GM21447 (cell line): ENCODE measurements around the gene CALML3.

ENCODE experiments used
- ATAC-seq: cut with Tn5 transposase; IDR thresholded peaks from one replicate; pipeline ENCODE4 v1.9.1; 2021; ENCODE audit not compliant: unreplicated experiment

The CALML3 gene

DNA sequence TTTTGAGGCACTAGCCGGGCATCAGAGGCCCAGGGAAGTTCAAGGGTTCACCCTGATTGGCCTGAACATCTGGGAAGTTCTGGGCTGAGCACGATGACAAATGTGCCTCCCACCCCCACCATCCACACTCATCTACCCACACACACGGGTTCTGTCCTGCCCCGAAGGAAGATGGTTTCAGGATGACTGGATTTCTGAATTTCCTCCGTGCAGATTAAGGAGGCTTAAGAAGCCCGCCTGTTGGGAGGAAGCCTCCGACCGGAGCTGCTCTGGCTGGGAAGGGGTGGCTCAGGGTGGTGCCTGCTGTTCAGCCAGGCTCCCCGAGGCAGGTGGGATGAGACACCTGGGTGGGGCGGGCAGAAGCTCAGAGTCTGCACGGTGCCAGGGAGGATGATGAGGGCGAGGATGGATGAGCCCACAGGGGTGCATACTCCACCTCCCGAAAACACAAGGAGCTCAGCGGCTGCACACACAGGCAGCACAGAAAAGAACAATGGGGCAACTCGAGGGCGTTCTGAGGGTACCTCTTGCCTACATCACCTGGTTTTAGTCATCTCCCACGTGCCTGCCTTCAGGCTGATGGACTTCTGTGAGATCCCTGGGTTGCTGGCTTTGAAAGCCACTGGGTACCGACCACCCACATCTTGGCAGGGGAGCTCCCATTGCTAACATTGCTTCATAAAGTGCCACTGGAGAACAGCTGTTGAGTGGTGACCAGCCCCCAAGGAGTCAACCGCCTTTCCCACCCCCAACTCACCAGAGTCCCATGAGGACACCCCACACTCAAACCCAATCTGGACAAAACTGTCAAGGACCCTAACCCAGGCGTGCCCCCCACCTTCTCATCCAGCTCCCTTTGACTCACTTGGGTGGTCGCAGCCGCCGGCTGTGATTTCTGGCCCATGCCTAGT, 41.2 kb downstream of the CALML3 start:
- no peak for ATAC-seq

DNA sequence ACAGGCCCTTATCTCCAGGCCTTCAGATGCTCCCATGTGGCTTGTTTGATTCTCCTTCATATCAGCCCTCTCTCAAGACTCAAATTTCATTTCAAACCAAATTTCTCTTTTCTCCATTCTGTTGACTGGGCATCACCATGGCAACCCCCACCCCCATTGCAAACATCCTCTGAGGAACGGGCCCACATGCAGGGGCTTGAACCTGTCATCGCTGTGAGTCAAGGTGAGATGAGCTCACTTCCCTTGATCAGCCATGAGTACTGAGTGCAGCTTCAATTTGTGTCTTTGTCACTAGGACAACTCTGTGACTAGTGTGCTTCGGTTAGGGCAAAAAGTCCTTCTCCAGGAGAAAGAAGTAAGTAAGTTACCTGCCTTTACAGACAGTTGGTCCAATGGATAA, 41.9 kb downstream of the CALML3 start:
- ATAC-seq = no peak

DNA sequence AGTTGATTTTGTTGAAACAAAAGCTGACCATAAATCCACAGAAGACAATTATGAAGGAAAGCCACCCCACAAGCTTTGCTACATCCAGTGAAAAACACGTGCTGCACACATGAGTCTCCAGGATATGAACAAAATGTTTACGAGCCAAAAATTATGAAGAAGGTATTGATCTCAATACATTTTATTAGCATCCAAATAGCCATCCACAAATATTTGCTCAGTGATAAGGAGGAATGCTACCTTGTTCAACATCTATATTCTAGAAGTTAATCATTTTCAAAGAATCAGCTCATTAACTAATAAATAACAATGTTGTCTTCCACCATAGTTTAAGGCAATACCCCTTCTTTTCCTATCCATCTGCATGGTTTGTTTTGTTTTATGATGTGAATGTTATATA, 42.7 kb downstream of the CALML3 start:
- no peak for ATAC-seq

- ATAC-seq = no peak
Observed at GRCh38 chr10:5568984-5569383, 44.2 kb downstream of the CALML3 start.

- no peak for ATAC-seq
Observed at GRCh38 chr10:5569568-5569967, 44.8 kb downstream of the CALML3 start.

DNA sequence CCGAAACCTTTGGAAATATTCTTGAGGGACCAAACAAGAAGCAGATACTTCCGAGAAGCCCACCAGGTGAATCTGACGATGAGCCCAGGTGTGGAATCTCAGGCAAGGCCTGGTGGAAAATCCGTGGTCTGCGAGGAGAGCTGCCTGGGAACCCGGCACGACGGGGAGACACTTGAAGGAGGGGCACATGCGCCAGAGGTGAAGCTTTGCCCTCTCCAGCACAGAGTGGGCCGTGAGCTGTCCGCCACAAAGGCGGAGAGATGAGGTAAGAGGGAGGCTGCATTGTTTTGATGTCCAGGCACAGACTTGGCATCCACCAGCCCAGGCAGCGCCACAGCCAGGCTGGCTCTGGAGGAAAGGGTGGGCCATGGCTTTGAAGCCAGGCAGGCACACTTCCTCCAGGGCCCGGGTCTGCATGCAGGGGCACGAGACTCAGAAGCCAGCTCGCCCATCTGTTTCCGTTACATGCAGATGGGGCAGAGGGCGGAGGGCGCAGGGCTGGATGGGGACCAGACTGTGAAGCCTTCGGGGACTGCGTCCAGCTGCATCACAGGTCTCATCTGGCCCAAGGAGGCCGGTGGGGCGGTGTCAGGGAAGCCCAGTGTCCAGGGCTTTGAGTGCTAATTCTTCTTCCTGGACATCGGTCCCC, 45.4 kb downstream of the CALML3 start:
- ATAC-seq = no peak

GRCh38 chr10:5570979-5571810, 46.4 kb downstream of the CALML3 start:
- ATAC-seq = no peak

GRCh38 chr10:5571826-5572225, 47.1 kb downstream of the CALML3 start:
- ATAC-seq = no peak

DNA sequence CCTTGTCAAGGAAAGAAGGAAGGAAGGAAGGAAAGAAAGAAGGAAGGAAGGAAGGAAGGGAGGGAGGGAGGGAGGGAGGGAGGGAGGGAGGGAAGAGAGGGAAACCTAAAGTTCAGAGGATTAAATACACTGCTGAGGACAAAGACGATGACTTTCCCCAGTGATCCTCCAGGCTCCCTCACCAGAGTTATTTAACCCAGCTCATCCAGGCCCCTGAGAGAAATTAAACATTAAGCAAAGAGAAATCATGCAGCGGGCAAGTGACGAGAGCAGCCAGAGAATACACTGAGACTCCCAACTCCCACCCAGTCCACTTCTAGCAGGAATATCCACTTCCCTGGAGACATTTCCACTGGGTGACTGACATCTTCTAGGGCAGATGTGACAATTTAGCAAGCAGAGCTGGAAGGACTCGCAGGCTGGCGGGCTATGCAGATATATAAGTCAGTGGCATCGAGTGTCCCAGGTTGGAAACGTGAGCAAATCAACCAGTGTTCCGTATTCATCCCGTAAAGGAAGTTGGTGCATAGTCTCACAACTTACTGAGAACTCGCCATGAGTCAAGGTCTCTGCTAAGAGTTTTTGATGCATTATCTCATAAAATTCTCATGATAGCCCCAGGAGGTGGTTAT, 48.7 kb downstream of the CALML3 start:
- no peak for ATAC-seq

DNA sequence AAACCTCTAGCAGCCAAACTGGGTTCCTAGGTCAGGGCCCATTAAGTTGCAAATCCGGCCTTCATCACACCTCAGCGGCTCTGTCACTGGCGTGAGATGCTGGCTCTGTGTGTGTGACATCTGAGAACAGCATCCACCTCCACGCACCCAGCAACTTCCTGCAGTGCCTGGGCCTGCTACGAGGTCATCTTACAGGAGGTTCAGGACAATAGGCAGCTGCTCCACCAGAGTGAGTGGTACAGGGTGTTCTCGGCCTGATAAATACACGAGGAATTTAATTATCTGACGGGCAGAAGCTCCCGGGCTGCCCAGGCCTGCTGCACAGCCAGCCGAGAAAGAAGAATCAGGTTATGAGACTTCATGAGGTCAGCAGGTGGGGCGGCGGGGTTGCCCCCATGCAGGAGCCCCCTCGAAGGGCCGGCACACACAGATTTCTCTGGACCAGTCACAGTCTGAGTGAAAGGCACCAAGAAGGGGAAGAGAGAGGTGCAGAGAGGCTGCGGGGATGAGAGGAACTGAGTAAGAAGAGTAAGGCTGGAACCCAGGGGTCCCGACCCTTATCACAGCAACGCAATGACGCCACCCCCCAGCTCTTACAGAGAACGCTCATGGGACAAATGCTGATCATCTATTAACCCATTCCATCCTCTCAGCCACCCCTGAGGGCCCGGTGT, 49.3 kb downstream of the CALML3 start:
- no peak for ATAC-seq

- no peak for ATAC-seq
Observed at GRCh38 chr10:5574642-5575131, 49.9 kb downstream of the CALML3 start.

- no peak for ATAC-seq
Observed at GRCh38 chr10:5575144-5575481, 50.4 kb downstream of the CALML3 start.

DNA sequence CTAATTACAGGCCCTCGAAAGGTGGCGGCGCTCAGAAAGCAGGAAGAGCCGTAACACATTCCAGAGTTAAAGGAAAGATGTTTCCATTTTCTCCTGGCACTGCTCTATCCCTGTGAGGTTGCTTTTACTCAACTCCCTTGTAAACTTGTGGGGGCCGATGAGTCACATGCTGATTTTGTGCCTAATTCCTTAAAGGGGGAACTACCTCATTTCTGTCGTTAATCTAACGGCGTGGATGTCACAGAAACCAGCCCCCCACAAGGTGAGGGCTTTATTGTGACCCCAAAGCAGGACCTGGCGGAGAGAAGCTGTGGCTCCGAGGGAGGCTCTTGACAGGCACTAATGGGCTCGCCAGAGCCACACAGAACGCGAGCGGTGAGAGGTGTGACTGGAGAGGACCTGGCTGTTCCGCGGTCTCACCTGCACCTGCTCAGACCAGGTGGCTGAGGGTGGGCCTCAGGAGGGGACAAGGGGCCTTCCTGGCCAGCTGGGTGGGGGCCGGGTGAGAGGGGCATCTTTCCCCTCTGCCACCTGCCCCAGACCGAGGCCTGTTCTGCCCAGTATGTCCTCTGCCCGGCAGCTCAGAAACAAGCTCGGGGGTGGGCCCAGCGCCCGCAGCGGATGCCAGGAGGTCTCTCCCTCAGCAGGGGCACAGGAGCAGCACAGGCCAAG, 50.9 kb downstream of the CALML3 start:
- no peak for ATAC-seq

DNA sequence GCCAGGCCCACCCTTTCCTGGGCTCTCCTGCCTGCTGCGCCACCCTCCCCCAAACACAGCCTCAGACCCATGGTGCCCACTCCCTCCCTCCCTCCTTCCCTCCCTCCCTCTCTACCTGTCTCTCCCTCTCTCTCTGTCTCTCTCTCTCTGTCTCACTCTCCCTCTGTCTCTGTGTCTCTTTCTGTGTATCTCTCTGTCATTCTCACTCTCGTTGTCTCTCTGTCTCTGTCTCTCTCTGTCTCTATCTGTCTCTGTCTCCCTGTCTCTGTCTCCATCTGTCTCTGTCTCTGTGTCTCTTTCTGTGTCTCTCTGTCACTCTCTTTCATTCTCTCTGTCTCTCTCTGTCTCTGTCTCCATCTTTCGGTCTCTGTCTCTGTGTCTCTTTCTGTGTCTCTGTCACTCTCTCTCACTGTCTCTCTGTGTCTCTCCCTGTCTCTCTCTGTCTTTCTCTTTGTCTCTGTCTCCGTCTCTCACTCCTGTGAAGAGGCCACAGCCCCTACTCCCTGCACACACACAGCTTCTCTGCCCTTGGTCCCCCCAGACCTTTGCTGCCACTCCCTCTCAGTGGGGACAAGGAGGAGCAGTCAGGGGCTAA, 51.5 kb downstream of the CALML3 start:
- ATAC-seq = no peak
